HG03432 (cell line): Measurements from ENCODE around the gene SH3D19.
"Not testable (repeated sequence)": the region's sequence is repeated elsewhere in the genome, so short reads cannot be mapped to it uniquely, and the experiment has no call there.

Source experiments
- ATAC-seq: cut with Tn5 transposase; IDR thresholded peaks from one replicate; pipeline ENCODE4 v1.9.1; 2021; ENCODE audit warnings: mild to moderate bottlenecking, moderate library complexity; ENCODE audit not compliant: unreplicated experiment

The SH3D19 gene

DNA sequence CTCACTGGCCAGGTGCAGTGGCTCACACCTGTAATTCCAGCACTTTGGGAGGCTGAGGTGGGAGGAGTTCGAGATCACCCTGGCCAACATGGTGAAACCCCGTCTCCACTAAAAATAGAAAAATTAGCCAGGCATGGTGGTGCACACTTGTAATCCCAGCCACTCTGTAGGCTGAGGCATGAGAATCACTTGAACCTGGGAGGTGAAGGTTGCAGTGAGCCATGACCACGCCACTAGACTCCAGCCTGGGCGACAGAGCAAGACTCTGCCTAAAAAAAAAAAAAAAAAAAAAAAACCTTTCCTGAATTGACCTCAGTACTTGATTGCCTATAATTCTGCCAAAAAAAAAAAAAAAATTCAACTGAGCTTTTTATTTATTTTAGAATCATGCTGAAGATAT is 3.2 kb downstream of the SH3D19 start:
- not testable (repeated sequence) for ATAC-seq

DNA sequence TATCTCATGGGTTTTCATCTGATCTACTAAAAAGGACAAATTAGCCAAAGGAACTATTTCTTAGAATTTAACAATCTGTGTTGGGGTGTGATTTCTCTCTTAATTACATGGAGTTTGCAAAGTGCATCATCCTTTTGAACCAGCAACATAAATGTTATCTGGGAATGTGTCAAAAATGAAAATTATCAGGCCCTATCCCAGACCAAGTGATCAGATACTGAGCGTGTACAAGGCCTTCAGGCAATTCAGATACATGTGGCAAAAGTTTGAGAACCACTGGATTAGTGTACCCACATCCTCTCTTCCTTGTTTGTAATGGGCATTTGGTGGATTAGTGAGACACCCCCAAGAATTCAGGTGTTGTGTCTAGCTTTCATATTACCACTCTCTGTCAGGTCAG is 3.8 kb downstream of the SH3D19 start:
- no peak for ATAC-seq

DNA sequence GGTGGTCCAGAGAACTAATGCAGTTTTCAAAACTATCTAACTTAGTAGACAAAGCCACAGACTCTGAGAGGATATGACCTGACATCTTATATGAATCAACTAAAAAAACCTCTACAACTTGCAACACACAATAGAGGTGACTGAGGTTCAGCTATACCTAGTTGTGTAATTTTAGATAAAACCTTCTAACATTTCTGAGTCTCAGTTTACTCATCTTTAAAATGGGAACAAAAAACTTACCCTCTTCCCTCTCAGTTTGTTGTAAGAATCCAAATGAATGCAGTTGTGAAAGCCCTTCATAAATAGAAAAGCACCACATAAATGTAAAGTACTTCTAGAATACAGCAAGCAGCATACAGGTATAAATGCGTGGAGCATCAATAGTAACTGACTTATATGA is 5.9 kb downstream of the SH3D19 start:
- no peak for ATAC-seq

GRCh38 chr4:151318307-151319006 is 6.9 kb downstream of the SH3D19 start:
- ATAC-seq, result no peak

- ATAC-seq, result no peak
Observed at GRCh38 chr4:151316645-151317044, 8.8 kb downstream of the SH3D19 start.

- ATAC-seq, result no peak
Observed at GRCh38 chr4:151315212-151315886, 10.1 kb downstream of the SH3D19 start.

DNA sequence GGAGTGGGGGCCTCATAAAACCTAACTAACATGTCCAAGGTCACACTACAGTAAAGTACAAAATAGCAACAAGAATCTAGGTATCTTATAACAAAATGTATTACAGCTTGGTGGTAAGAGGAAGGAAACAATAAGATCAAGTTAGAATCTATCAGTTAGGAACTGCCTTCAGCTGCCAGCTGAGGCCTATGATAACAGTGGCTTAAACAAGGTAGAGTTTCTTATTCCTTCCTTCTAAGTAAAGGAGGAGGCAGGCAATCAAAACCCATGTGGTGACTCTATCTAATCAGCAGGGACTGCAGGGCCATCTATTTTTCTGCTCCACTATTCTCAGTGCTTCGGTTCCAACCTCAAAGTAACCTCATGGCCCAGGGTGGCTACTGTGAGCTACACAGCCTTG is 10.9 kb downstream of the SH3D19 start:
- no peak for ATAC-seq

DNA sequence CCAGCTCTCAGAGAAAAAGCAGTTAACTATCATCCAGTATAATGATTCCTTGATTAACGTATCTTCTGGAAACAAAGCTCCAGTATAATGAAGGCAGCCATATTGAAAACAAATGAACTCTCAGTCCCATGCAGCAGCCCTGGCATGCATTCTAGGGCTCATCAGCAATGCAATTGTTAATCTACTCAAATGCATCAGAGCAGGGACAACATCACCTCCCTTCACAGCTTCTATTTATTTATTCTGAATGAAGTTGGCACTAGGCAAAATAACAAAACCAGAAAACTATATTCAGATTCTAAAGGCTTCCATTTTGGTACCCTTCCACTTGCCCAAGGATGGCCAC is 11.4 kb downstream of the SH3D19 start:
- ATAC-seq, result no peak

GRCh38 chr4:151313306-151314009 is 11.9 kb downstream of the SH3D19 start:
- ATAC-seq, result no peak

GRCh38 chr4:151310124-151310728 is 15.2 kb downstream of the SH3D19 start:
- no peak for ATAC-seq

GRCh38 chr4:151304755-151305154 is 20.6 kb downstream of the SH3D19 start:
- peak; percentile 69 for ATAC-seq

- ATAC-seq, result no peak
Observed at GRCh38 chr4:151304226-151304625, 21.2 kb downstream of the SH3D19 start.

- no peak for ATAC-seq
Observed at GRCh38 chr4:151302432-151302831, 23.0 kb downstream of the SH3D19 start.

- no peak for ATAC-seq
Observed at GRCh38 chr4:151297170-151297569, 28.2 kb downstream of the SH3D19 start.

- ATAC-seq, result no peak
Observed at GRCh38 chr4:151296227-151296626, 29.2 kb downstream of the SH3D19 start.

- no peak for ATAC-seq
Observed at GRCh38 chr4:151294833-151295496, 30.4 kb downstream of the SH3D19 start.

GRCh38 chr4:151292038-151292437 is 33.4 kb downstream of the SH3D19 start:
- ATAC-seq, result no peak

DNA sequence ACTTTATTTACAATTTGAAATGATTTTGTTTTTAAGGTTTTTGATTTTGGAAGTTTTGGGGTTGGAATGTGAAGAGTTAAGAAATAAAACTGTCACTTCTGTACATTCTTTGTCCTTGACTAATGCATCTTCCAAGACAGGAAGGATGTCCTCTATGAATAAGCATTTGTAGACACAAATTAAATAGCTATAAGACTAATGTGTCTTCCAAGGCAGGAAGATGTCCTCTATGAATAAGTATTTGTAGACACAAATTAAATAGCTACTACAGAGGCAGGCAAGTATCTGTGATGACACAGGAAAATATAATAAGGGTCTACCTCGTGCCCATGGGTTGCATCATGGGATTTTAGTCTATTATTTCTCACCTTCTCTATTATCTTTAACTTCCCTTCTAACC is 33.9 kb downstream of the SH3D19 start:
- no peak for ATAC-seq

DNA sequence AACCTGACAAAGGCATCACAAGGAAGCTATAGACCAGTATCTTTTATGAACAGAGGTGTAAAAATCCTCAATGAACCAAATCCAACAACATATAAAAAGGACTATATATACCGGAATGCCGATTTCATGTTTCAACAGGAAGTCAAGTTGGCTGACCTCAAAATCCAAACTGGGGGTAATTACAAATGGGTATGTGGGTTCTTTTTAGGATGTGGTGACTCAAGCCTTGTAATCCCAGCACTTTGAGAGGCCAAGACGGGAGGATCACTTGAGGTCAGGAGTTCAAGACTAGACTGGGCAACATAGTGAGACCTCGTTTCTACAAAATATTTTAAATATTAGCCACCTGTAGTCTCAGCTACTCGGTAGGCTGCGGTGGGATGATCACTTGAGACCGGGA is 38.0 kb downstream of the SH3D19 start:
- ATAC-seq, result no peak

DNA sequence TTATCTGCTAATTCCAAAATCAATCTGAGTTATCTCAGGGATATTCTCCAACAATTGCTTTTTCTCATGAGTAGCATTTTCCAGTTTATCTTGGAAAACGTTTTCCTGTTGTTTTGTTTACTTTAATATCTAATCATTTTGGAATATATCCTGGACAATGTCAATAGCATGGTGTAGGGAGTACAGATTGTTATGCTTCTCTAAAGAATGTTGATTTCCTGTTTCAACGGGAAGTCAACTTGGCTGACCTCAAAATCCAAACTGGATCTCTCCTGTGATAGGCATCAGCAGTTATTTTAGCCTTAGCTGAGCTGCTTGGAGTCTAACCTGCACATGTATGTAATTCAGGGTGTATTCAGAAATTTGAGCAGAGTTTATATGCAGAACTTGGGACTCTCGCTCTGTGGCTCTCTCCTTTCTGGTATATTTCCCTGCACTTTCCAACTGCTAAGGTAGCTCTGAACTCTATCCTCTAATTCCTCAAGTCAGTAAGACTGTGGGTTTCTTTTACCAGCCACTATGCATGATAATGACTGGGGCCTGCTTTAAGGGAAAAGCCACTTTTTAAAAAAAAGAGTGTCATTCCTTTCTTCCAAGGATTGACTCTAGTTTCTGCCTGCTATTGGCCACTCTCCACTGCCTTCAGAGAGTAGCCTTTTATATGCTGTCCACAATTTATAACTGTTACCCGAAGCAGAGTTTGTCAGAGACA is 40.7 kb downstream of the SH3D19 start:
- no peak for ATAC-seq
